NCI-H226 (cell line): ENCODE measurements around the gene SMAD5.
A peak's percentile ranks its signal among the peaks of the same experiment; 100 is the strongest.

Source experiments
- DNase-seq: peaks from one replicate; pipeline ENCODE4 v3.0.0-alpha.2; 2015

Gene SMAD5

DNA sequence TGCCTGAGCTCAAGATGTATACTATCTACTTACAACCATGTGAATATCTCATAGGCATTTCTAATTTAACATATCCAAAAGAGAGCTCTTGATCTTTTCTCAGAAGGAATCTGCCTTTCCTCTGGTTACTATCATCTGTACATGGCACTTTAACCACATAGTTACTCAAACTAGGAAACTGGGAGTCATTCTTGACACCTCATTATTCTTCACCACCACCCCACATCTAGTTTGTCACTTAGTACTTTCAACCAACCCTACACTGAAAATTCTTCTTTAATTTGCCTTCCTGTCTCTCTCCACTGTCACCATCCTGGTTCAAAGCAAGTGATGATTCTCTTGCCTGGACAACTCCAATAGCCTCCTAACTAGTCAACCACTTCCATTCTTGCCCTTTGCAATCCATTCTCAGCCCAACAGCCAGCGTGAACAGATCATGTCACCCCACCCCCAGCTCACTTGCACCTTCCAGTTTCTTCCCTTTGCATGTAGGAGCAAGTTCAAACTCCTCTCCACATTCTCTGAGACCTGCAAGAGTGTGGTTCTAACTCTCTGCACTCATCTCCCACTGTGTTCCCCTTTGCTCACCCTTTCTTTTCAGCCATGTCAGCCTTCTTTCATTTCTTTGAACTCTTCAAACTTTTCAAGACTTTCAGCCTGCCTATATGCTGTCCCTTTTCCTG is 17.3 kb upstream of the SMAD5 start:
- no peak for DNase-seq

DNA sequence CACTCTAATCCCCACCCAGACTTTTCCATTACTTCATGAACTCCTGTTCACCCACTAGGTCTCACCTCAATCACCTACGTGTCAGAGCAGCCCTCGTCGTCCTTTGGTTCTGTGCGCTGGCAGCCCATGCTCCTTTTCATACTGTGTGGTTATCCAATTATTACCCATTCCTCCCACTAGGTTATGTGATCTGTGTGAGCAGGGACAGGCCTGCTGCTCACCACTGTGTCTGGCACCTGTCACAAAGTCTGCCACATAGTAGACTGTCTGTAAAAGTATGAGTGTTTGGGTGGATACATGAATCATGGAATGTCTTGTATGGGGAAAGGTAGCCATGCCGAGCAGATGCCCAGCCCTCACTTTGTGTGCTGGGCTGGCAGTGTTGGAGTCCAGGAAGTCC is 12.1 kb upstream of the SMAD5 start:
- no peak for DNase-seq

DNA sequence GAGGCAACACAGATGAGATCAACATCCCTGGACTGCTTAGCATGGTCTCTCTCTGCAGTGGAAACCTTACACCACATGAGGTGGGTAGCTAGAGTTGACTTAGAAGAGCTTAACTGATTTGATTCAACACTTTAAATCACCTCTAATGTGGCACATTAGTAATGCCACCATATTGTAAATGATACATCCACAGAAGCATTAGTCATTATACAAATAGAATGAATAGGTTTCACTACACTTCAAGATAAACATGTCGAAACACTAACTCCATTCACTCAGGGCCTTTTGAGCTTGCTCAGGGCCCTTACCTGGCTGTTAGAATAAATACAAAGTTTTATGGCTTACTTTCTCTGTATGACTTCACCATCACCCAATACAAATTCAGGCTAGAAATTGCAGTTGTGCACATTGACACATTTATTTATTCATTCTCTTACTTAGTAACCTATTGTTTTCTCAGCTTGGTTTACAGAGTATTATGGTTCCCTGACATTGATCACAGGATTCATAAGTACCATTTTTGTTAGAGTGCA is 9.3 kb upstream of the SMAD5 start:
- DNase-seq: no peak

DNA sequence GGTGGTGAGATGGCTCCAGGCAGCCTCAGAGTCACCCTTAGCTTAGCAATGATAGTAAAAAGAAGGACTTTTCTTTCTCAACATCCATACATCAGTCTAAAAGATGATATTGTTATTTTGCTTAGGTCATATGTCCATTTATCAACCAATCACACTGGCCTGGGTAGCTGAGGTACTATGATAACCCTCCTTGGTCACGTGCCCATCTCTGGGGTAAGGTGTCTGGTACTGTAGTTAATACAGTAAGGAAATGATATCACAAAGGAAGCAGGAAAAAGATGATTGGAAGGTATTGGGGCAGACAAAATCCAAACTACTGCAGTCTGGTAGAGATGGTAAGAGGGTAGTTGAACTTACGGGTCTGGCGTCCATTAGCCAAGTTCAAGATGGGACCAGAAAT is 5.1 kb upstream of the SMAD5 start:
- DNase-seq: no peak

DNA sequence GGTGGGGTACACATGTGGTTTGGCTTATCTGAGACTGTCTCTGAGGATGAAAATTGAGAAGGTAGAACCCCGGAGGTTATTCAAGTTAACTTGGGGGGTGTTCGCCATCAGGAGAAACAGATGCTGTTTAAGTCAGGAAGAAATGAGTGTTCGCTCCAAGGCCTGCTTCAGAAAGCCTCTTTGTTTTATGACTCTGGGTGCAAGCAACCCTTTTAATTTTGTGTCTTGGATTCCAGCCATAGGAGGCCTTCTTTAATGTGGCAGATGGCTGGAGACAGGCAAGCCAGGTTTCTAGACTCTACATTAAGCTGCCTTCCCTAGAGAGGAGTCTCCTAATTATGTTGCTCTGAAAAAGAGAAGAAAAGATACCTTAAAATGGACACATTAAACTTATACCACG is 4.2 kb upstream of the SMAD5 start:
- DNase-seq: no peak

DNA sequence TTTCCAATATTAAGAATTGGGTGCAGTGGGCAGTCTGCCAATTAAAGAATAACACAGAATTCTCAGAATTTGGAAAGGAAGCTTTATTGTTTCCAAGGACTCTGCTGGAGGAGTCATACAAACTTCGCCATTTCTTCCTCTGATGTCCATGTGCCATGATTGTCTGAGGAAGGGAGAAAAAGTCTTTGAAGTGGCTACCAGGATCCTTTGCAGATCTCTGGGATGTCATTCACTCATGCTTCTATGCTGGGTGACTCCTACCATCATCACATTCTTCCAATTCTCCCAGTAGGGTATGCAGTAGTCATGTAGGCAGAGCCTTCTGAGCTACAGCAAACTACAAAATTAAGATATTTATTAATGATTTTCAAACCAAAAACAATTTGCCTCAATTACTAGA is 3.2 kb upstream of the SMAD5 start:
- DNase-seq: no peak

DNA sequence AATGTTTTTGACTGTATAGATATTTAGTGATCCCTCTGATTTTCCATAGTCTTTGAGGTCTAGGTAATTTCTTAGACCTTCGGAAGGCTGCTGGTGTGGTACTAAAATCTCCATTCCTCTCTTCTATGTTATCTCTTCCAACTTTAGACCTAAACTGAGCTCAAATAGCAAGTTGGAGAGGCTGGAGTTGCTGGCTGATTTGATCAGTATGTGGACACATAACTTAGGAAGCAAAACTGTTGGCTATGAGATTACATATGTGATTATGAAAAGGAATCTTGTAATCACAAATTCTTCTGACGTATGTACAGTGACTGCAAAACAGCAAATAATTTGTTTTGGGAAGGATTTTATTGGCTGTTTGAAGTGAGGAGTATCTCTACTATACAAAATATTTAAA is 2.1 kb upstream of the SMAD5 start:
- DNase-seq: no peak

DNA sequence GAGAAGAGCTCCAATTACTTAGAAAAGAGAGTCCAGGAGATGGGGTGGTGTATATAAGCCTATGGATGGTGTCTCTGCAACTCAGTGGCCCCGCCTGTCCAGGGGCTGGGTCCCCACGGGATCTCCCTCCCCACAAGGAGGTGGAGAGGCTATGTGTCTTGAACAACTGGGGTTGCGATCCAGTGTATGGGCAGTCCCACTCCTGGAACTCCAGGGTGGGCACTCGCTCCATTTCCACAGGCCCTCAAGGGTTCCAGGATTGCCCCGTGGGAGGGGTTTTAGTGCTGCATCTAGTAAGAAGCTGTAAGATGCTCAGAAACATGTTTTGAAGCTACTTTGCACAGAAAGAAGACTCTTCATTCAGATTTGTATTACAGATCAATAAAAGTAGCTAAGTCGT is 558 bp upstream of the SMAD5 start:
- no peak for DNase-seq

DNA sequence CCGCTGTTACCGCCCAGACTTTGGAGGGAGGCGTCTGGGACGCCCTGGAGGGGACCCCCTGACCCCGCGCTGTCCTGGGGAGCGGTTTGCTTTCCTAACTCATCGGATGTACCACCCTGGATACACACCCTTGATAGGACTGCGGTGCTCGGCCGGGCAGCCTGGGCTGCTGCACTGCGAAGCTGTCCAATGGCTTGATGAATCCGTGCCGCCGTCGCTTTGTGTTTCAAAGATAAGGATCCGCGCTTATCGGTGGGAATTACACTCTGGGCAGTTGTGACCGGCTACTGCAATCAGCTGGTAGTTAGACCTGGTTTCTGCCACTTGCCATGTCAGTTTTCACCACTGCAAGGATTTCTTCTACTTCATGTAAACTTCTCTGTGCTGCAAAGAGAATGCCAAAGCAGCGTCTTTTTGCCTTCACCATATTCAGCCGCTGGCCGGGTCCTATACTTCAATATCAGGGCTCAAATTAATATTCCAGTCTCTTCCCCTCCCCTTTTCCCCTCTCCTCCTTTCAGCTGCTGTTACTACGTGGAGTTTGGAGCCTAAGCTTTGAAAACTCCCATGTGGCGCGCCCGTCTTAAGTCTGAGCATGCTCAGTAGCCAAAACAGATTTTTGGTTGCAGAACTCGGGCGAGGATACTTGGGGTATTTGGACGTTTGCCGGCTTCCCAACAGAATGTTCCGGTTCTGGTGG is 727 bp downstream of the SMAD5 start:
- DNase-seq: peak; percentile 23

DNA sequence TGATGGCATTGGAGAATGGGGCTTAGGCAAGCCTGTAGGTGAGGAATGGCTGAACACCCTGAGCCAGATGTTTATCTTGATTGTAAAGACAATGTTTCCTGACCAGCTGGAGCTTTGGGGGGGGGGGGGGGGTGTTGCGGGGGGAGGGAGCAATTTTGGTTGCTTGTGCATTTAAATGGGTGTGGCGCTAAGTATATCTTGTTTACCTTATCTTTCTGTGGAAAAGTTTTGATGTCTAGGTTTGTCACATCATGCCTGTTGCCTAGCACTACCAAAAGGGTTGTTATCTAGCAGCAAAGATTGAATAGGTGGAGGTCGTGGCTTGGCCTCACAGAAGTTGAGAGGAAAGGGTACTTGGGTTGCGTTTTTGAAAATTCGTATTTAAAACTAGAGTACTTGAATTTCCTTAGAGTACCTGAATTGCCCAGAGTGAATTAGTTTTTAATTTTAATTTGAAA is 1.3 kb downstream of the SMAD5 start:
- DNase-seq: no peak

DNA sequence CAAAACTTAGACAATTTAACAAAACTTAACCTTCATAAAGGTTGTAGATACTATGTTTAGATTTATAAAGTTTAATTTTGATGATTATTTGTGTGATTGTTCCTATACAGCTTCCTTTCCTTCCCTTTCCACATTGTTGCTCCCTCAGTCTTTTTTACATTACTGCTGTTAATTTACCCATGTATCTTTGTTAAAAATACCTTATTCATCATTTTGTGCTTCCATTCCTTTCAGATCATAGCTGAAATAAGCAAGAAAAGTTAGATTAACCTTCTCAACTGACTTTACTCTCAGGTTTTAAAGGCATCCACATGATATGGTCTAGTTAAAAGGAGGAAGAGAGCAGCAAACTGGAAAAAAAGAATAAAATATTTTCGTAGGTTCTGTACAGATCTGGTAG is 2.0 kb downstream of the SMAD5 start:
- no peak for DNase-seq

DNA sequence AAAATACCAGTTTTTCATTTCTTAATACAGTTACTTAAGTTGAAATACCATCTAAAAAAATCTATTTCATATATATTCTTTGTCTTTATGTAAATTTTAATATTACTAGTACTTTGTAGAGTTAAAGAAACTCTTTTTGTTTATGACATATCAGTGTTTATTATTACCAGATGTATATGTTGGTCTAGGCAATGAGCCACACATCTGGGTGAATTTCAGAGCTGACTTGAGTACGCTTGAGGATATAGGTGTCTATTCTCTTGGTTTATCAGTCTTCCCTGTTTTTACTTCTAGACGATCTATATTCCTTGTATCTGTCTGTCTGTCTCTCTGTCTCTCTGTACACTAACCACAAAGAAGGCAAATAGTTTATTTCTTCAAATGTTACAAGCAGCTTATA is 2.9 kb downstream of the SMAD5 start:
- no peak for DNase-seq

DNA sequence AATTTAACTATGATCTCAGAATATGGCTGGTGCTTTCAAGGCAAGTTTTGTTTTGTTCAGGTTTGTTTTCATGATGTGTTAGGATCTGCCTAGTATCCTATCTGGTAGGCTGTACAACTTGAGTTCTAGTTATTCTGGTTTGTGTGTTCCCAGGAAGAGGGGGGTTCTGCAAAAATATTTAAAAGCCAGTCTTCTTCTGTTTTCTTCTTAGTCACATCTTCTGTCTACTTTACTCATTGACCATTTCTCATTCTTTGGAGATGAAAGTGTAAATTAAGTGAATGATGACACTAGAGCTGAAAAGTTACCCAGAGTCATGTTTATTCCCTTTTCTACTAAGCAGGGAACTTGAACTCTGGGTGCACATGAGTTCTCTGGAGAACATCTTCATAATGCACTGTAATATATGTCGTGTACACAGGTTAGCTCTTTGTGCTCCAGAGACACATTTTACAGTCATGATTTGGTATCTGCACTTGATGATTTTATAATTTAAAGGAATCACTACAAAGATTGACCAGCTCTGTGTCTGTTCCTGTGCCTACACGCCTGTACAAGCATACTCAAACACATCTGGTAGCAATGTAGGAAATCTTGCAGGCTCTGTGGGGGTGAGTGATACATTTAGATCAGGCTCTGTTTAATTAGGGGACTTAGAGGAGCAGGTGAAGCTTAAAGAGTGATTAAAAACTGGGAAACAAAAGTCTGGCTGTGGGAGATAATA is 5.0 kb downstream of the SMAD5 start:
- DNase-seq: no peak

DNA sequence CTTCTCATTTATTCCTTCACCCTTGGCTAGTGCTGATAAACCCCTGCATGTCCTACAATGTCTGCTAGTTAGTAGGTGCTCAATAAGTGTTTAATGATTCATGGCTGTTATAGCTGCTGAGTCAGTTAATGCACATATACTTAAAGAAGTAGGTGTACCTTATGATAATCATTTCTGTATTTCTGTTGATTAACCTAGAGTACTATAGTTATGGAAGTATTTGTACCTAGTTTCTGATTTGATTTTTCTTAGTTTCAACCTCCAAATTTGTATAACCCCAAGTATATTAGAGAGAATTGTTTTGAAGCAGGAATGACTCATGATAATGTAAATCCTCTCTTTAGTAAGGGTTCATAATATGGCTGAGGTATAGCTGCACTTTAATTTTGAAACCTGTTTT is 8.9 kb downstream of the SMAD5 start:
- DNase-seq: no peak

DNA sequence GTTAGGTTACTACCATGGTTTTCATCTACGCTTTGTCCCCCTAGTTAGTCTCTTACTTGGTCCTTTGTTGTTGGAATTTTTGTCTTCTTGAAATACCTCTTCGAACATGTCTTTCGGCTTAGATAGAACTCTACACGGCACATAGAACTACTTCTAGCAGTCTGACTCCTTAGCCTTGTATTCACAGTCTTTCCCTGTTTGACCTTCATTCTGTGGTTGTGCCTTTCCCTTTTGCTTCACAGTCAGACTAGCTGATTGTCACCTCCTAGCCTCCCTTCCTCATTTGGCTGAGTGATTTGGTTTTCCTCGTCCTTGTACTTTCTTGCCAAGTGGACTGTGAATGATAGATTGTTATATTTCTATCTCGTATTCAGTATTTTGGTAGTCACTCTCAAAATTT is 10.7 kb downstream of the SMAD5 start:
- no peak for DNase-seq

DNA sequence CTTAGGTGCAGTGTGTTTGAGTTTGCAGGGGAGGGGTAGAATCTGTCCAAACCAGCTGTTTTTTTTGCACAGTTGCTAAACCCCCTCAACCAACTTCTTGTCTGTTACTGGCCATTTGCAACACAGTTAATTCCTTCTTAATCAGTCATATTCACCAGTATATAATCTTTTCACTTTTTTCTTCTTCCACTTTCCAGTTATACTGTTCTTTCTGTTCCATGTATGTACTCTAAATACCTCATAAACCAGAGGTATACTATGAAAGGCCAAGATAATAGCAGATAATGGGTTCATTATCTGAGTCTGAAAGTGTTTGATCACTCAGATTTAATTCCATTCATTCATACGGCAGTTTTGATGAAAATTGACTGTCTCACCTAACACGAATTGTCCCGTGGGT is 11.1 kb downstream of the SMAD5 start:
- DNase-seq: no peak

DNA sequence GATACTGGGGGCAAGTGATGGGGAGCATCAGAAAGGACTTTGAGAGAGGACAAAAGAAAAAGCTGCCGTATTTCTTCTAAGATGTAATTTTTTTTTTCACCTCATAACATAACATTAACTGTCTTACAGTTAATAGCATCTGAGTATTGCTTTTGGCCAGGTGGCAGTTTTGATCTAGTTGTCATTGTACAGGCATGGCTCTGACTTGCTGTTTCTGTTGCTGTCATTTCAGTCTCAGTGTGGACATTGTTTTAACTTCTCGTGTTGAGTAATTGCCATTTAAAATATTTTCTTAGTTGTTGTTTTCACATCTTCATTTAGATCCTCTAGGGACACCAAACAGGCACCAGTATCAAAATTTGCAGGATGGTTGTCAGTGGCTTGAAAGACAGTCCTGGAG is 12.4 kb downstream of the SMAD5 start:
- DNase-seq: no peak

DNA sequence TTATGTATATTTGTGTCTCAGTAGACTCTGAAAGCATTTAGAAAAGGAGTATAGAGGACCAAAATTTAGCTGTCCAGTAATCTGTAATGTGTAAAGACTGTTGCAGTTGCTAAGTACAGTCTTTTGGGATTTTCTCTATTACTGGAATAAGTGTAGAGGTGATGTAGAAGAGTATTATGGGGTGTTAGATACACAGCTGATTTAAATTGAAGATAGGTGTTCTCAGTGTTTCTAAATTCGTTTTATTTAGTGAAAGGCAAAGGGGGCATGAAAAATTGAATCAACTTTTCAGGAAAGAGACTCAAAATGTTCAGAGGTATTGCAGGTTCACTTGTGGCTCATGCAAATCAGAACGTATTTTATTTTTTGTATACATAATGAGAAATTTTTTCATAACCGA is 13.6 kb downstream of the SMAD5 start:
- DNase-seq: no peak

DNA sequence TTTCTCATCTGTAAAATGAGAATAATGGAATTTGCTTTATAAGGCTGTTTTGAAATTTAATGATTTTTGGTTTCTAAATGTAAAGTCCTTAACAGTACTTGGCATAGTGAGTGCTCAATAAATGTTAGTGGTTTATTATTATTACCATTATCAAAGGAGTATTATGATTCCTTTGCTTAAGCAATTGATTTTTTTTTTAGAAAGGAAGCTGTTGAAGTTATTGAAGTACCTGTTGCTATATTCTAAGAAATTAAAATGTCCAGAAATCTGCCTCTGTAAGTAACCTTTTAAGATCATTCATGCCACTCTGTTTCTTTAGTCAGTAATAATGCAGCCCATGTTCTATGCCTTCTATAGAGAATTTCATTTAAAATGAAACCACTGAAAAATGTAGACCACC is 15.0 kb downstream of the SMAD5 start:
- no peak for DNase-seq

DNA sequence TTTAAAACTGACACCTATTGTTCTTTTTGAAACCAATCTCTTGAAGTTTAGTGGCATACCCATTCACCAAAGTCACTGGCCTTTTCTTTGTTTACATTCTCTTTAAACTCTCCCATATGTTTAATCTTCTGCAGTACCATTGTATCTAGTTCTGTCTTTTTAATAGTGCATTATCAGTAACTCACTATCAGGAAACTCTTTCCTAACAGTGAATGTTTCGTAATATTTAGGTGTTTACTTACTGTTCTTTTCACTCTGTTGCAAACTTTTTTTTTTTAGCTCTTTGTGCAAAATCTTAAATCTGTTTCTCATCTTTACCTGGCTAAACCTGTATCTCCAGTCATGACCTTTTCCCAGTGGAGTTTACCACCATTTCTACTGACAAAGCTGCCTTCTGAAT is 17.2 kb downstream of the SMAD5 start:
- no peak for DNase-seq

DNA sequence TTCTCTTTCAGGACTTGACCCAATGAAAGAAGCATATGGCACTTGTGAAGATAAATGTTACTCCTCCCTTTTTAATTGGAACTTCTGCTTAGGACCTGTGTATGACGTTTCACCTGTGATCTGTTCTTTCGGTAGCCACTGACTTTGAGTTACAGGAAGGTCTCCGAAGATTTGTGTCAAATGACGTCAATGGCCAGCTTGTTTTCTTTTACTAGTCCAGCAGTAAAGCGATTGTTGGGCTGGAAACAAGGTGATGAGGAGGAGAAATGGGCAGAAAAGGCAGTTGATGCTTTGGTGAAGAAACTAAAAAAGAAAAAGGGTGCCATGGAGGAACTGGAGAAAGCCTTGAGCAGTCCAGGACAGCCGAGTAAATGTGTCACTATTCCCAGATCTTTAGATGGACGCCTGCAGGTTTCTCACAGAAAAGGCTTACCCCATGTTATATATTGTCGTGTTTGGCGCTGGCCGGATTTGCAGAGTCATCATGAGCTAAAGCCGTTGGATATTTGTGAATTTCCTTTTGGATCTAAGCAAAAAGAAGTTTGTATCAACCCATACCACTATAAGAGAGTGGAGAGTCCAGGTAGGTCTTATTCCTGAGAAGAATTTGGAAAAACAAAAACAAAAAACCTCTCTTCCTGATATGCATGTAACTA is 21.1 kb downstream of the SMAD5 start:
- no peak for DNase-seq

DNA sequence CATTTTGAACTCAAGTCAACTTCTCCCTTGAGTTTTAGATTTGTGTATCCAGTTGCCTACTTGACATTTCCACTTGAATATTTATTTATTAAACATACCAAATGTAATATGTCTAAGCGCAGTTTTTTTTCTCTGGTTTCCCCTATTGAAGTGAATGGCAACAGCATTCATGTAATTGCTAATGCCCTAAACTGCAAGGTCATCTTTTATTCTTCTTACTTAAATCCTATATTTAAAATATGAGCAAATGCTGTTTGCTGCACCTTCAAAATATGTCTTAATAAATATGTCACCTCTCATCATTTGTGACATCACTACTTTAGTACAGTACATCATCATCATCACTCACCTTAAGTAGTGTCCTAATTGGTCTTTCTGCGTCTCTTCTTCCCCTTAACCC is 22.4 kb downstream of the SMAD5 start:
- DNase-seq: no peak

DNA sequence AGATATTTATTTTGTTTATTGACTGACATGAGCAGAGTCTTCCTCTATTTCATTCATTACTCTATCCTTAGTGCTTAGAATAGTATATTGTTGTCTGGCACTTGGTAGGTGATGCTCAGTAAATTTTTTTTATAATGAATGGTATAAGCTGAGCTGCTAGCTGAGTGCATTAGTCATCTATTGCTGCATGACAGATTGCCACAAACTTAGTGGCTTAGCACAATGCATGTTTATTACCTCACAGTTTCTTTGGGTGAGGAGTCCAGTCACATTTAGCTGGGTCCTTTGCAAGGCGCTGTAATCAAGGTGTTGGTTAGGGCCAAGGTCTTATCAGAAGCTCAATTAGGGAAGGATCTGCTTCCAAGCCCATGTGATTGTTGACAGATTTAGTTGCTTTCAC is 23.1 kb downstream of the SMAD5 start:
- no peak for DNase-seq

DNA sequence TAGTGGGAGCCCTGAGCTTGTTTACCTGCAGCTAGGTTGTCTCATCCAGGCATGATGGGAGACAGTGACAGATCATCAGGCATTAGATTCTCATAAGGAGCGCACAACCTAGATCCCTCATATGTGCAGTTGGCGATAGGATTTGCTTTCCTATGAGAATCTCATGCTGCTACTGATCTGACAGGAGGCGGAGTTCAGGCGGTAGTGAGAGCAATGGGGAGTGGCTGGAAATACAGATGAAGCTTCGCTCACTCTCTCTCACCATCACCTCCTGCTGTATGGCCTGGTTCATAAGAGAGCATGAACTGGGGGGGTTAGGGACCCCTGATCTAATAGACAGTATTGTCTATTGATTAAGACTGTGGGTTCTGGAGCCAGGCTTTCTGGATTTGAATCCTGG is 24.9 kb downstream of the SMAD5 start:
- no peak for DNase-seq
